ENCODE data around the gene AEBP2.
"Not testable (repeated sequence)": the region's sequence is repeated elsewhere in the genome, so short reads cannot be mapped to it uniquely, and the experiment has no call there.

The AEBP2 gene

GRCh38 chr12:19464192-19464580 lies 24.9 kb downstream of the AEBP2 start:
- no peak for DNase-seq (ENCODE audit: low spot score)
- no peak for TF ChIP-seq CTCF (IDR thresholded peaks at IDR 0.05; ENCODE audit: borderline replicate concordance, control extremely low read depth, extremely low read depth, insufficient read depth, missing control alignments)
- in situ Hi-C loops (cut with MboI; ENCODE audit: low sequenced_read_pairs, unreplicated experiment) = no loop called here

- in situ Hi-C loops (cut with MboI; ENCODE audit: low sequenced_read_pairs, unreplicated experiment) = no loop called here
- no peak for DNase-seq (ENCODE audit: low spot score)
- no peak for TF ChIP-seq CTCF (IDR thresholded peaks at IDR 0.05; ENCODE audit: borderline replicate concordance, control extremely low read depth, extremely low read depth, insufficient read depth, missing control alignments)
Observed at GRCh38 chr12:19465711-19466110, 26.4 kb downstream of the AEBP2 start.

- no peak for TF ChIP-seq CTCF (IDR thresholded peaks at IDR 0.05; ENCODE audit: borderline replicate concordance, control extremely low read depth, extremely low read depth, insufficient read depth, missing control alignments)
- in situ Hi-C loops (cut with MboI; ENCODE audit: low sequenced_read_pairs, unreplicated experiment) = no loop called here
- DNase-seq (ENCODE audit: low spot score) = no peak
Observed at GRCh38 chr12:19474147-19474546, 34.9 kb downstream of the AEBP2 start.

- in situ Hi-C loops (cut with MboI; ENCODE audit: low sequenced_read_pairs, unreplicated experiment); DNase-seq (ENCODE audit: low spot score): not testable (repeated sequence)
Observed at GRCh38 chr12:19475884-19476505, 36.7 kb downstream of the AEBP2 start.

- no peak for DNase-seq (ENCODE audit: low spot score)
- TF ChIP-seq CTCF (IDR thresholded peaks at IDR 0.05; ENCODE audit: borderline replicate concordance, control extremely low read depth, extremely low read depth, insufficient read depth, missing control alignments) = no peak
- in situ Hi-C loops (cut with MboI; ENCODE audit: low sequenced_read_pairs, unreplicated experiment) = no loop called here
Observed at GRCh38 chr12:19477071-19477470, 37.8 kb downstream of the AEBP2 start.

- in situ Hi-C loops (cut with MboI; ENCODE audit: low sequenced_read_pairs, unreplicated experiment) = no loop called here
- no peak for DNase-seq (ENCODE audit: low spot score)
- TF ChIP-seq CTCF (IDR thresholded peaks at IDR 0.05; ENCODE audit: borderline replicate concordance, control extremely low read depth, extremely low read depth, insufficient read depth, missing control alignments) = no peak
Observed at GRCh38 chr12:19480459-19480858, 41.2 kb downstream of the AEBP2 start.

- DNase-seq (ENCODE audit: low spot score) = no peak
- in situ Hi-C loops (cut with MboI; ENCODE audit: low sequenced_read_pairs, unreplicated experiment) = no loop called here
- no peak for TF ChIP-seq CTCF (IDR thresholded peaks at IDR 0.05; ENCODE audit: borderline replicate concordance, control extremely low read depth, extremely low read depth, insufficient read depth, missing control alignments)
Observed at GRCh38 chr12:19482036-19482435, 42.7 kb downstream of the AEBP2 start.
